Mesendoderm (in vitro differentiated cells): ENCODE measurements around the gene KRT14.
"Not testable (repeated sequence)": the region's sequence is repeated elsewhere in the genome, so short reads cannot be mapped to it uniquely, and the experiment has no call there.

Experiments used
- DNase-seq: peaks from one replicate; pipeline ENCODE4 v3.0.0; 2013
- H2AK5ac ChIP-seq: 2 replicates; pipeline ENCODE4 v1.6.1; 2013; ENCODE audit warnings: low read length, inconsistent platforms
- H2BK120ac ChIP-seq: 2 replicates; pipeline ENCODE4 v1.6.1; 2013; ENCODE audit warnings: low read depth, mild to moderate bottlenecking, low read length, moderate library complexity, mixed read lengths
- H2BK15ac ChIP-seq: replicated peaks from 2 replicates; pipeline ENCODE4 v1.6.1; 2013; ENCODE audit warnings: low read depth, mild to moderate bottlenecking, moderate library complexity
- H2BK5ac ChIP-seq: 2 replicates; pipeline ENCODE4 v1.6.1; 2013; ENCODE audit warnings: low read length, inconsistent platforms
- H3K18ac ChIP-seq: 2 replicates; pipeline ENCODE4 v1.6.1; 2013; ENCODE audit warnings: mild to moderate bottlenecking, low read length, mixed read lengths
- H3K23ac ChIP-seq: one replicate; pipeline ENCODE4 v1.6.1; 2013; ENCODE audit warnings: low read length
- H3K27ac ChIP-seq: 2 replicates; pipeline ENCODE4 v1.5.1; 2013; ENCODE audit warnings: low read depth, mild to moderate bottlenecking, inconsistent platforms, low read length, moderate library complexity
- H3K27me3 ChIP-seq: 2 replicates; pipeline ENCODE4 v1.6.1; 2013; ENCODE audit warnings: low read length, control low read depth, mild to moderate bottlenecking, inconsistent platforms; ENCODE audit not compliant: insufficient read depth, poor library complexity
- H3K36me3 ChIP-seq: 2 replicates; pipeline ENCODE4 v1.6.1; 2013; ENCODE audit warnings: low read length, inconsistent platforms; ENCODE audit not compliant: control insufficient read depth, insufficient read depth
- H3K4ac ChIP-seq: one replicate; pipeline ENCODE4 v1.6.1; 2013; ENCODE audit warnings: low read depth, mild to moderate bottlenecking, low read length, moderate library complexity
- H3K4me1 ChIP-seq: 2 replicates; pipeline ENCODE4 v1.6.1; 2013; ENCODE audit warnings: low read depth, low read length, inconsistent platforms; ENCODE audit not compliant: control insufficient read depth
- H3K4me2 ChIP-seq: 2 replicates; pipeline ENCODE4 v1.6.1; 2013; ENCODE audit warnings: low read length
- H3K4me3 ChIP-seq: 2 replicates; pipeline ENCODE4 v1.5.1; 2013; ENCODE audit warnings: mild to moderate bottlenecking, low read length
- H3K56ac ChIP-seq: one replicate; pipeline ENCODE4 v1.6.1; 2013; ENCODE audit warnings: low read length
- H3K79me1 ChIP-seq: 2 replicates; pipeline ENCODE4 v1.6.1; 2013; ENCODE audit warnings: low read length, inconsistent platforms
- H3K79me2 ChIP-seq: 2 replicates; pipeline ENCODE4 v1.6.1; 2013; ENCODE audit warnings: mild to moderate bottlenecking, low read length; ENCODE audit not compliant: control insufficient read depth, insufficient read depth
- H3K9ac ChIP-seq: 2 replicates; pipeline ENCODE4 v1.6.1; 2013; ENCODE audit warnings: low read length, inconsistent platforms
- H4K5ac ChIP-seq: one replicate; pipeline ENCODE4 v1.6.1; 2013; ENCODE audit warnings: low read length
- H4K8ac ChIP-seq: one replicate; pipeline ENCODE4 v1.6.1; 2013; ENCODE audit warnings: low read depth, mild to moderate bottlenecking, control low read depth, low read length, moderate library complexity
- WGBS: extraction: QIAGEN DNeasy Blood & Tissue Kit; methylation state at CpG from one replicate; pipeline ENCODE4 v1.1.7; 2013; ENCODE audit warnings: low lambda C conversion rate, missing lambda C conversion rate; ENCODE audit not compliant: insufficient coverage; ENCODE audit errors: extremely low coverage; 5-methylcytosine and 5-hydroxymethylcytosine counted together

KRT14 gene

DNA sequence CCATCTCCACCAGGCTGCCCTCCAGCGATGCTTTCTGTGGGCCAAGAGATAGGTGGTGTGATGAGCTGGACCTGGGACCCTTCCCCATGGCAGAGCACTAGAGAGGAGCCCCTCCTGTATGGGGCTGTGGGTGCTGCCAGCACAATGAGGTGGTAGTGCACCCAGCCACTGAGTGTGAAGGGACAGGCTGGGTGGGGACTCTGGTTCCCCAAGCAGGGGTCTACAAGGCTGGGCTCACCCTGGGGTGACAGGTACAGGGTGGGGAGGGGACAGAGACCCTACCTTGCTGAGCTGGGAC is 41.3 kb upstream of the KRT14 start:
- not testable (repeated sequence) for H3K27me3 ChIP-seq, H3K4me3 ChIP-seq, H3K23ac ChIP-seq, H3K79me1 ChIP-seq, H3K4me2 ChIP-seq, H2BK15ac ChIP-seq, H3K79me2 ChIP-seq, H3K4ac ChIP-seq, H2AK5ac ChIP-seq, DNase-seq, H3K18ac ChIP-seq, H3K9ac ChIP-seq, H2BK5ac ChIP-seq, H3K4me1 ChIP-seq, H2BK120ac ChIP-seq, H3K27ac ChIP-seq, H3K56ac ChIP-seq, H4K8ac ChIP-seq, H4K5ac ChIP-seq, H3K36me3 ChIP-seq
- WGBS = no CpG with 5 or more reads among the region's 1 CpG

DNA sequence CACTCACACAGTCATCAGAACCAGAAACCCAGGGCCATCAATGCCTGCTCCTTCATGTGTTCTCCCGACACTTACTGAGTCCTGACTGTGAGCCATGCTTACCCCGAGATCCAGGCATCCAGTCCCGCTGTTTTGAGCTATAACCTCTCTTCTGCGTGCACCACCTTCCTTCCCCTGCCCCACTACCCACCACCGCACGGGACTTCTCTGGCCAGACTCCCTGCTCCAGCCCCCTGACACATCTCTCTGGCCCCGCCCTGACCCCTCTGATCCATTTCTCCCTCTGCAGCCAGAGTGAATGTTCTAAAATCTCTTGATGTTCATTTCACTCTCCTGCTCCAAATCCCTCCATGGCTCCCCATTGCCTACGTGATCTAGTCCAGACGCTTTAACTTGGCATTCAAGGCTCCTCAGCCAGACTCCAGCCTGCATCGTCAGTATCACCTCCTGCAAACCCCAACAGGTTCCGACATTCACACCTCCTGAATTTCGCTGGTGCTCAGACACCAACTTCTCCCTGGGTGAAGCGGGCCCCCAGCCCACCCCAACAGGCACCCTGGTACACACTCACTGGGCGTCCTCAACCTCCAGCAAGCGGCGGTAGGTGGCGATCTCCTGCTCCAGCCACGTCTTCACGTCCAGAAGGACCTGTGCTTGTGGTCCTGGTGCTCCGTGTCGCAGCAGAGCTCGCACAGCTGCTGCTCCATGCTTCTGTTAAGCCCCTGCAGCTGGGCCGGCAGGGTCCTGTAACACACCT is 40.8 kb upstream of the KRT14 start:
- Histone ChIP-seq H2AK5ac (no peak overlapping the region), H3K79me1 (no peaks in the 10 kb centered on the region), H3K56ac (no peak overlapping the region), H3K79me2 (no peaks in the 10 kb centered on the region), H3K4ac (no peak overlapping the region), H3K4me2 (no peak overlapping the region), H3K27me3 (no peaks in the 10 kb centered on the region), H3K18ac (no peak overlapping the region), H4K5ac (no peak overlapping the region), H3K27ac (no peak overlapping the region), H3K9ac (no peak overlapping the region), H2BK5ac (no peak overlapping the region), H2BK15ac (no peak overlapping the region), H3K4me1 (no peaks in the 10 kb centered on the region), H3K36me3 (no peaks in the 10 kb centered on the region), H3K4me3 (no peak overlapping the region), H3K23ac (no peak overlapping the region), H2BK120ac (no peak overlapping the region), H4K8ac (no peak overlapping the region)
- DNase-seq = no peak
- WGBS = no CpG with 5 or more reads among the region's 23 CpGs

DNA sequence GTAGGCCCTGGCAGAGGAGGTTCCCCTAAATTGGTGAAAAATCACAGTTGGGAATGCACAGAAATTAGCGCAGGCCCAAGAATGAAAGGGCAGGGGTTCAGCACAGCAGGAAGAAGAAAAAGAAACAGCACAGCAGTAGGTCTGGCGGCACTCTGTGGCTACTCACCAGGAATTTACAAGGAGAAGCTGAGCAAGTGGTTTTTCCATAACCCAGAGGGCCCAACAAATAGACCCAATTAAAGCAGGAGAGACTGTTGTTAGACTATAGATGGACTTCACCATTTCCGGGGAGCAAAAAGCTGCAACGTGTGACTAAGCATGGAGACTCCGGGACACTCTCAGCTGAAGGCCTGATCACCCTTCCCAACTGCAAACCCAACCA is 40.2 kb upstream of the KRT14 start:
- not testable (repeated sequence) for H2BK15ac ChIP-seq, H3K4me1 ChIP-seq, H3K27ac ChIP-seq, H2BK5ac ChIP-seq, H3K56ac ChIP-seq, H3K9ac ChIP-seq, H3K18ac ChIP-seq, H4K8ac ChIP-seq, H3K4me2 ChIP-seq, DNase-seq, H2AK5ac ChIP-seq, H3K4ac ChIP-seq, H3K36me3 ChIP-seq, H4K5ac ChIP-seq, H3K79me2 ChIP-seq, H3K23ac ChIP-seq, H2BK120ac ChIP-seq, H3K79me1 ChIP-seq, H3K27me3 ChIP-seq, H3K4me3 ChIP-seq
- WGBS = no CpG with 5 or more reads among the region's 5 CpGs

DNA sequence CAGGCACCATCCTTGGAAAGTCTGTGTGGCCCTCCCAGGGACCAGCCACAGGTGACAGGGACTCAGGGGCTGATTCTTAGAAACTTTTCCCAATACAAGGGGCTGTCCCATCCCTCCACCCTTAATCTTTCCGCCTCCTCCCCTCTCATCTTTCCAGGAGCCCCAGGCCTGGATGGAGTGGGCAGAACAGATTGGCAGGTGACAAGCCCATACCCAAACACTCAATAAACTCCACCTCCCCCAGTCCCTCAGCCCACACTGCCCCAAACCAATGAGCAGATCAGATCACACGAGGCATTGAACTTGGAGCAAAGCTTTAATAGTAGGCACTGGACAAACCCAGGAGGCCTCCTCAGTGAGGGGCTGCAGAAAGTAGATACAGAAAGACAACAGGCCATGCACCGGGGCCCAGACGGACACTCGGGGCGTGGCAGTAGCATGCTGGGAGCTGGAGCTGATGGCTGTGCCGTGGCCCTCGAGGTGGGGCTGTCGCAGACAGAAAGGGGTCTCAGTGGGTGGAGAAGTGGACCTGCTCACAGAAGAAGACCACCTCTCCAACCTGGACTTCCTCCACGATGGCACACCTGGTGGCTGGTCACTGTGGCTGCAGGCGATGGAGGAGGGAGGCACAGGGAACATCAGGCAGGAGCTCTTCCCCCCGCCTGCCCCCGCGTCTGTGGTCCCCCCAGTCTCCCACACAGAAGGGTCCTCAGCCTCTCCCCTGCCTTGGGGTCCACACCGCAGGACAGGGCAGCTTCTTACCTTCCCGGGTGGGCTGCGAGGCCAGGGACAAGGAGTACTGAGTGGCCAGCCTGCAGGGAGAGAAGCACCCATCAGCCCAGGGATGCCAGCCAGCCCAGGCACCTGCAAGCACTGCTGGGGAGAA is 39.6 kb upstream of the KRT14 start:
- H2BK5ac ChIP-seq, H3K36me3 ChIP-seq, H3K9ac ChIP-seq, H3K4me2 ChIP-seq, H4K5ac ChIP-seq, H4K8ac ChIP-seq, H3K56ac ChIP-seq, H3K4ac ChIP-seq, H3K4me3 ChIP-seq, H3K23ac ChIP-seq, H3K79me1 ChIP-seq, H2AK5ac ChIP-seq, H3K27ac ChIP-seq, H3K79me2 ChIP-seq, H3K27me3 ChIP-seq, H2BK15ac ChIP-seq, H3K4me1 ChIP-seq, DNase-seq, H3K18ac ChIP-seq, H2BK120ac ChIP-seq: not testable (repeated sequence)
- no CpG with 5 or more reads among the region's 17 CpGs for WGBS

DNA sequence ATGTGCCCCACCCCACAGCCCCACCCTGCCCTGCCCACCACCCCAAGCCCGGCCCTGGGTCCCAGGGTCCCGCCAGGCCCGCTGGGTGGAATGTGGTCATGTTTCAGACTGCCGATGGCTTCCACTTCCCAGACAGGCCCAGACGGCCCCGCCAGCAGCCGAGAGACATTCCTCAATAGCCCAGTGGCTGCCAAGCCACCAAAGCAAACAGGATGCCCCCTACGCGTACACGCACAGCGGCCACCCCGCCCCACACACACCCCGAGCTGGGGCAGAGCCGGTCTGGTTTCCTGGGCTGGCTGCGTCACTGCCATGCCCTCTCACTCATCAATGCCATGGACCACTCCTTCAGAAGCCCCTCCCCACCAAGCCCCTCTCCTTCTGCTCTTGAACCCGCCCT is 38.9 kb upstream of the KRT14 start:
- Histone ChIP-seq H3K79me1 (no peaks in the 10 kb centered on the region), H3K27ac (no peak overlapping the region), H3K4me2 (no peak overlapping the region), H3K36me3 (no peaks in the 10 kb centered on the region), H3K4me3 (no peak overlapping the region), H3K18ac (no peak overlapping the region), H3K27me3 (no peaks in the 10 kb centered on the region), H4K8ac (no peak overlapping the region), H2BK15ac (no peak overlapping the region), H3K4ac (no peak overlapping the region), H3K4me1 (no peaks in the 10 kb centered on the region), H3K9ac (no peak overlapping the region), H2AK5ac (no peak overlapping the region), H4K5ac (no peak overlapping the region), H2BK5ac (no peak overlapping the region), H3K23ac (no peak overlapping the region), H2BK120ac (no peak overlapping the region), H3K79me2 (no peaks in the 10 kb centered on the region), H3K56ac (no peak overlapping the region)
- DNase-seq = no peak
- WGBS = no CpG with 5 or more reads among the region's 16 CpGs
